H9 (cell line): ENCODE data around the gene PRLH. TPM values are rescaled to one million over a fixed set of nuclear protein-coding genes. Genes with fewer than 3 reads are reported as not detected.

ENCODE experiments used
- DNase-seq: peaks from one replicate; pipeline ENCODE4 v3.0.0-alpha.2; 2017
- H2AFZ ChIP-seq: one replicate; pipeline ENCODE4 v1.6.1; 2013; ENCODE audit warnings: mild to moderate bottlenecking, low read length, control low read depth, moderate library complexity
- H2AK5ac ChIP-seq: 2 replicates; pipeline ENCODE4 v1.6.1; 2013; ENCODE audit warnings: low read length, control low read depth, mixed read lengths; ENCODE audit not compliant: insufficient read length
- H2BK120ac ChIP-seq: one replicate; pipeline ENCODE4 v1.6.1; 2013; ENCODE audit warnings: low read depth, mild to moderate bottlenecking, low read length, control low read depth, inconsistent platforms; ENCODE audit not compliant: poor library complexity, severe bottlenecking
- H2BK12ac ChIP-seq: 2 replicates; pipeline ENCODE4 v1.6.1; 2013; ENCODE audit warnings: low read length, control low read depth, mixed read lengths, low read depth; ENCODE audit not compliant: insufficient read length
- H2BK15ac ChIP-seq: 2 replicates; pipeline ENCODE4 v1.6.1; 2013; ENCODE audit warnings: low read depth, low read length, control low read depth
- H2BK20ac ChIP-seq: one replicate; pipeline ENCODE4 v1.6.1; 2013; ENCODE audit warnings: low read depth, mild to moderate bottlenecking, low read length, control low read depth, inconsistent platforms; ENCODE audit not compliant: poor library complexity, severe bottlenecking
- H2BK5ac ChIP-seq: 2 replicates; pipeline ENCODE4 v1.6.1; 2013; ENCODE audit warnings: low read length, control low read depth, mixed read lengths; ENCODE audit not compliant: insufficient read length
- H3K14ac ChIP-seq: 2 replicates; pipeline ENCODE4 v1.6.1; 2013; ENCODE audit warnings: low read length, control low read depth; ENCODE audit not compliant: insufficient read depth
- H3K18ac ChIP-seq: 2 replicates; pipeline ENCODE4 v1.6.1; 2013; ENCODE audit warnings: low read depth, mild to moderate bottlenecking, mixed read lengths, low read length, control low read depth; ENCODE audit not compliant: insufficient read length
- H3K23ac ChIP-seq: 2 replicates; pipeline ENCODE4 v1.6.1; 2013; ENCODE audit warnings: low read length, control low read depth, mixed read lengths, low read depth; ENCODE audit not compliant: insufficient read length
- H3K23me2 ChIP-seq: 2 replicates; pipeline ENCODE4 v1.6.1; 2013; ENCODE audit warnings: low read depth, mild to moderate bottlenecking, mixed read lengths, low read length, control low read depth; ENCODE audit not compliant: insufficient read length, poor library complexity, severe bottlenecking
- H3K27ac ChIP-seq: 2 replicates; pipeline ENCODE4 v1.5.1; 2013; ENCODE audit warnings: low read length, control low read depth, mixed read lengths, low read depth; ENCODE audit not compliant: insufficient read length
- H3K27me3 ChIP-seq: 2 replicates; pipeline ENCODE4 v1.6.1; 2013; ENCODE audit warnings: low read length, control low read depth, inconsistent platforms; ENCODE audit not compliant: insufficient read depth
- H3K4ac ChIP-seq: 2 replicates; pipeline ENCODE4 v1.6.1; 2013; ENCODE audit warnings: low read depth, mild to moderate bottlenecking, control low read depth, inconsistent platforms, low read length, moderate library complexity
- H3K4me1 ChIP-seq: 2 replicates; pipeline ENCODE4 v1.6.1; 2013; ENCODE audit warnings: low read length, control low read depth, inconsistent platforms; ENCODE audit not compliant: insufficient read depth
- H3K4me2 ChIP-seq: 2 replicates; pipeline ENCODE4 v1.6.1; 2013; ENCODE audit warnings: low read length, control low read depth, mixed read lengths; ENCODE audit not compliant: insufficient read length, insufficient read depth
- H3K56ac ChIP-seq: 2 replicates; pipeline ENCODE4 v1.6.1; 2013; ENCODE audit warnings: low read depth, mild to moderate bottlenecking, mixed read lengths, low read length, control low read depth; ENCODE audit not compliant: insufficient read length
- H3K79me1 ChIP-seq: 2 replicates; pipeline ENCODE4 v1.6.1; 2013; ENCODE audit warnings: low read depth, mild to moderate bottlenecking, moderate library complexity, low read length, control low read depth, inconsistent platforms; ENCODE audit not compliant: insufficient read depth, poor library complexity, severe bottlenecking
- H3K79me2 ChIP-seq: 2 replicates; pipeline ENCODE4 v1.6.1; 2013; ENCODE audit warnings: low read length, control low read depth, inconsistent platforms; ENCODE audit not compliant: insufficient read depth
- H3K9ac ChIP-seq: 2 replicates; pipeline ENCODE4 v1.6.1; 2013; ENCODE audit warnings: low read length, control low read depth, mixed read lengths; ENCODE audit not compliant: insufficient read length; ENCODE audit errors: extremely low read depth
- H3K9me3 ChIP-seq: one replicate; pipeline ENCODE4 v1.6.1; 2013; ENCODE audit warnings: low read depth, low read length, inconsistent platforms; ENCODE audit not compliant: control insufficient read depth
- H3T11ph ChIP-seq: one replicate; pipeline ENCODE4 v1.6.1; 2013; ENCODE audit warnings: mild to moderate bottlenecking, low read length, control low read depth, inconsistent platforms
- H4K20me1 ChIP-seq: one replicate; pipeline ENCODE4 v1.6.1; 2013; ENCODE audit not compliant: control insufficient read depth, insufficient read length, insufficient read depth
- H4K5ac ChIP-seq: 2 replicates; pipeline ENCODE4 v1.6.1; 2013; ENCODE audit warnings: low read depth, mild to moderate bottlenecking, mixed read lengths, low read length, control low read depth; ENCODE audit not compliant: insufficient read length
- H4K8ac ChIP-seq: replicated peaks from 2 replicates; pipeline ENCODE4 v1.6.1; 2013; ENCODE audit warnings: low read length, control low read depth, mixed read lengths, low read depth; ENCODE audit not compliant: insufficient read length
- H4K91ac ChIP-seq: 2 replicates; pipeline ENCODE4 v1.6.1; 2013; ENCODE audit warnings: low read depth, mild to moderate bottlenecking, moderate library complexity, mixed read lengths, low read length, control low read depth; ENCODE audit not compliant: insufficient read length
- H3K27ac Mint-ChIP-seq, 3 experiments: 2 replicates in 2 of 3; 3 replicates in 1 of 3; pipeline ENCODE4 v1.8.0; 2020 to 2021; ENCODE audit warnings: mixed read lengths in 3 of 3, mild to moderate bottlenecking in 1 of 3, moderate library complexity in 1 of 3
- H3K27me3 Mint-ChIP-seq: 2 replicates; pipeline ENCODE4 v1.8.0; 2021; ENCODE audit warnings: low read depth, mild to moderate bottlenecking, moderate library complexity, mixed read lengths
- H3K36me3 Mint-ChIP-seq, 3 experiments: 2 replicates in 2 of 3; 3 replicates in 1 of 3; pipeline ENCODE4 v1.8.0; 2020 to 2021; ENCODE audit warnings: low read depth in 3 of 3, mixed read lengths in 3 of 3; ENCODE audit not compliant: insufficient read depth in 1 of 3
- H3K4me1 Mint-ChIP-seq, 2 experiments: 2 replicates each; pipeline ENCODE4 v1.8.0; 2020; ENCODE audit warnings: mixed read lengths in 2 of 2
- H3K4me3 Mint-ChIP-seq, 2 experiments: 2 replicates in 1 of 2; 3 replicates in 1 of 2; pipeline ENCODE4 v1.8.0; 2020 to 2021; ENCODE audit warnings: mild to moderate bottlenecking in 2 of 2, mixed read lengths in 2 of 2, moderate library complexity in 1 of 2
- H3K9me3 Mint-ChIP-seq, 2 experiments: 2 replicates in 1 of 2; 3 replicates in 1 of 2; pipeline ENCODE4 v1.8.0; 2020; ENCODE audit warnings: mild to moderate bottlenecking in 2 of 2, mixed read lengths in 2 of 2, moderate library complexity in 1 of 2
- WGBS: extraction: QIAGEN DNeasy Blood & Tissue Kit; methylation state at CpG from one replicate; pipeline ENCODE4 v1.1.7; 2013; ENCODE audit warnings: missing lambda C conversion rate, low lambda C conversion rate, mixed read lengths; ENCODE audit not compliant: insufficient read length; ENCODE audit errors: extremely low coverage; 5-methylcytosine and 5-hydroxymethylcytosine counted together
- total RNA-seq: library from RNA; stranded (reverse); gene quantifications from 2 replicates; pipeline ENCODE4 v1.2.1, GENCODE V29; 2021
- TF ChIP-seq, protein P1 (sequence below): fragments of 200-600 bp; sonication (generic); conservative IDR thresholded peaks from 3 replicates; pipeline ENCODE4 v1.8.0; 2021; ENCODE audit warnings: antibody characterized with exemption, mild to moderate bottlenecking

PRLH gene
- total RNA-seq, 1 experiment from 2014 or later, result not detected

DNA sequence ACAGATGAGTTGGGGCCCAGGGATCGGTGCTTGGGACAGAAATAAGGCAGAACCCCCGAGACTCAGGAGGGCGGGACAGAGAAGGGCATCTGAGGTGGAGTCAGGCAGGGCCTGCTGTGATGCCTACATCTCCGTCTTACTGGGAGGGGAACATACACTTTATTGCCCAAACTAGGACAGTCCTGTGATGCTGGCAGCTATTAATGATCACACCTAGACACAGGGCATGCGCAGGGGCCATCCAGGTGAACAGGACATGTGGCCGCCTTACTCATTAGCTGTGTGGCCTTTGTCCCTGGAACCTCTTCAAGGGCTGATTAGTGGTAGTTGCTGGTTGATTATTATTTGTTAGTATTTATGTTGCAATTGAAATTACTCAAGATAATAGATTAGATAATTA lies 46.1 kb upstream of the PRLH start:
- no peak overlapping the region for H3K56ac ChIP-seq
- H3K27me3 Mint-ChIP-seq, result peaks cover 4% of the 10 kb centered on the region; the same call in 1 of the 2 replicates
- H3K36me3 Mint-ChIP-seq, result no peaks in the 10 kb centered on the region
- no peaks in the 10 kb centered on the region for H3K4me1 ChIP-seq
- H4K8ac ChIP-seq, result no peak overlapping the region
- H2BK15ac ChIP-seq, result no peak overlapping the region
- H3K27me3 ChIP-seq, result no peaks in the 10 kb centered on the region
- H4K5ac ChIP-seq, result no peak overlapping the region
- WGBS, result no CpG with 5 or more reads among the region's 6 CpGs
- no peaks in the 10 kb centered on the region for H3K9me3 ChIP-seq
- H3K4me2 ChIP-seq, result no peak overlapping the region
- no peaks in the 10 kb centered on the region for H3K23me2 ChIP-seq
- no peaks in the 10 kb centered on the region for H4K20me1 ChIP-seq
- H3K9me3 Mint-ChIP-seq, result peaks cover 0 to 3% of the 10 kb centered on the region in 2 experiments; a peak in 2 of 5 replicates
- no peak overlapping the region for H2AK5ac ChIP-seq
- H2BK12ac ChIP-seq, result no peak overlapping the region
- no peak overlapping the region for H3T11ph ChIP-seq
- no peak overlapping the region for H2BK120ac ChIP-seq
- TF ChIP-seq, protein P1, sequence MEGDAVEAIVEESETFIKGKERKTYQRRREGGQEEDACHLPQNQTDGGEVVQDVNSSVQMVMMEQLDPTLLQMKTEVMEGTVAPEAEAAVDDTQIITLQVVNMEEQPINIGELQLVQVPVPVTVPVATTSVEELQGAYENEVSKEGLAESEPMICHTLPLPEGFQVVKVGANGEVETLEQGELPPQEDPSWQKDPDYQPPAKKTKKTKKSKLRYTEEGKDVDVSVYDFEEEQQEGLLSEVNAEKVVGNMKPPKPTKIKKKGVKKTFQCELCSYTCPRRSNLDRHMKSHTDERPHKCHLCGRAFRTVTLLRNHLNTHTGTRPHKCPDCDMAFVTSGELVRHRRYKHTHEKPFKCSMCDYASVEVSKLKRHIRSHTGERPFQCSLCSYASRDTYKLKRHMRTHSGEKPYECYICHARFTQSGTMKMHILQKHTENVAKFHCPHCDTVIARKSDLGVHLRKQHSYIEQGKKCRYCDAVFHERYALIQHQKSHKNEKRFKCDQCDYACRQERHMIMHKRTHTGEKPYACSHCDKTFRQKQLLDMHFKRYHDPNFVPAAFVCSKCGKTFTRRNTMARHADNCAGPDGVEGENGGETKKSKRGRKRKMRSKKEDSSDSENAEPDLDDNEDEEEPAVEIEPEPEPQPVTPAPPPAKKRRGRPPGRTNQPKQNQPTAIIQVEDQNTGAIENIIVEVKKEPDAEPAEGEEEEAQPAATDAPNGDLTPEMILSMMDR, result no peak
- no peak overlapping the region for H4K91ac ChIP-seq
- H3K18ac ChIP-seq, result no peak overlapping the region
- H3K27ac ChIP-seq, result no peak overlapping the region
- H3K4me3 Mint-ChIP-seq, result no peak overlapping the region
- no peak overlapping the region for H3K23ac ChIP-seq
- no peak for DNase-seq
- no peaks in the 10 kb centered on the region for H3K79me2 ChIP-seq
- H2BK5ac ChIP-seq, result no peak overlapping the region
- no peaks in the 10 kb centered on the region for H3K4me1 Mint-ChIP-seq
- H3K79me1 ChIP-seq, result no peaks in the 10 kb centered on the region
- H3K9ac ChIP-seq, result no peak overlapping the region
- no peak overlapping the region for H2AFZ ChIP-seq
- no peak overlapping the region for H3K27ac Mint-ChIP-seq
- H2BK20ac ChIP-seq, result no peak overlapping the region
- no peak overlapping the region for H3K4ac ChIP-seq
- H3K14ac ChIP-seq, result no peak overlapping the region
